Dendritic cell treated with granulocyte-macrophage colony-stimulating factor and Interleukin-4, amounts not matched to agents 40 ng/mL and 50 ng/mL, for 4 days (primary cell): ENCODE results near the gene IL1R2.

Source experiments
- H3K27ac Mint-ChIP-seq: one replicate; pipeline ENCODE4 v1.8.0; 2022; ENCODE audit warnings: mild to moderate bottlenecking, mixed read lengths
- H3K27me3 Mint-ChIP-seq: one replicate; pipeline ENCODE4 v1.8.0; 2022; ENCODE audit warnings: mild to moderate bottlenecking, mixed read lengths
- H3K36me3 Mint-ChIP-seq: one replicate; pipeline ENCODE4 v1.8.0; 2022; ENCODE audit warnings: low read depth, mixed read lengths
- H3K4me1 Mint-ChIP-seq: one replicate; pipeline ENCODE4 v1.8.0; 2022; ENCODE audit warnings: low read depth, mixed read lengths
- H3K4me3 Mint-ChIP-seq: one replicate; pipeline ENCODE4 v1.8.0; 2022; ENCODE audit warnings: mild to moderate bottlenecking, moderate library complexity, mixed read lengths
- H3K9me3 Mint-ChIP-seq: one replicate; pipeline ENCODE4 v1.8.0; 2022; ENCODE audit warnings: mixed read lengths
- intact Hi-C: fragments of 100-400 bp; cut with micrococcal nuclease; formaldehyde crosslinking; loops from one replicate; pipeline ENCODE4 v1.15.0; 2022

The IL1R2 gene

GRCh38 chr2:102050854-102051391 lies 59.2 kb downstream of the IL1R2 start:
- intact Hi-C loops: no loop called here
- Mint-ChIP-seq H3K4me1 (peaks cover 84% of the 10 kb centered on the region), H3K36me3 (no peaks in the 10 kb centered on the region), H3K27ac (peak overlapping the region; percentile 89), H3K4me3 (no peak overlapping the region), H3K27me3 (no peaks in the 10 kb centered on the region), H3K9me3 (no peaks in the 10 kb centered on the region)

GRCh38 chr2:102051692-102052277 lies 60.0 kb downstream of the IL1R2 start:
- H3K27me3 Mint-ChIP-seq: no peaks in the 10 kb centered on the region
- peaks cover 82% of the 10 kb centered on the region for H3K4me1 Mint-ChIP-seq
- H3K4me3 Mint-ChIP-seq: no peak overlapping the region
- peak overlapping the region; percentile 89 for H3K27ac Mint-ChIP-seq
- no peaks in the 10 kb centered on the region for H3K36me3 Mint-ChIP-seq
- no peaks in the 10 kb centered on the region for H3K9me3 Mint-ChIP-seq
- intact Hi-C loops: no loop called here

- H3K27me3 Mint-ChIP-seq: no peaks in the 10 kb centered on the region
- H3K9me3 Mint-ChIP-seq: no peaks in the 10 kb centered on the region
- H3K4me3 Mint-ChIP-seq: no peak overlapping the region
- peak overlapping the region; percentile 89 for H3K27ac Mint-ChIP-seq
- H3K36me3 Mint-ChIP-seq: no peaks in the 10 kb centered on the region
- intact Hi-C loops: no loop called here
- peaks cover 85% of the 10 kb centered on the region for H3K4me1 Mint-ChIP-seq
Measured at GRCh38 chr2:102052365-102052764, 60.6 kb downstream of the IL1R2 start.

GRCh38 chr2:102053096-102053495 lies 61.3 kb downstream of the IL1R2 start:
- peaks cover 92% of the 10 kb centered on the region for H3K4me1 Mint-ChIP-seq
- intact Hi-C loops: no loop called here
- H3K9me3 Mint-ChIP-seq: no peaks in the 10 kb centered on the region
- H3K27ac Mint-ChIP-seq: peak overlapping the region; percentile 89
- no peaks in the 10 kb centered on the region for H3K27me3 Mint-ChIP-seq
- H3K4me3 Mint-ChIP-seq: peak overlapping the region; percentile 53
- H3K36me3 Mint-ChIP-seq: no peaks in the 10 kb centered on the region

- Mint-ChIP-seq H3K4me1 (peaks cover 92% of the 10 kb centered on the region), H3K27me3 (no peaks in the 10 kb centered on the region), H3K36me3 (no peaks in the 10 kb centered on the region), H3K9me3 (no peaks in the 10 kb centered on the region), H3K27ac (peak overlapping the region; percentile 89), H3K4me3 (no peak overlapping the region)
- intact Hi-C loops: no loop called here
Measured at GRCh38 chr2:102055346-102055990, 63.7 kb downstream of the IL1R2 start.

- intact Hi-C loops: no loop called here
- peak overlapping the region; percentile 89 for H3K27ac Mint-ChIP-seq
- no peaks in the 10 kb centered on the region for H3K9me3 Mint-ChIP-seq
- no peaks in the 10 kb centered on the region for H3K27me3 Mint-ChIP-seq
- no peak overlapping the region for H3K4me3 Mint-ChIP-seq
- no peaks in the 10 kb centered on the region for H3K36me3 Mint-ChIP-seq
- peaks cover 92% of the 10 kb centered on the region for H3K4me1 Mint-ChIP-seq
Measured at GRCh38 chr2:102056079-102056581, 64.4 kb downstream of the IL1R2 start.

GRCh38 chr2:102057502-102058292 lies 65.9 kb downstream of the IL1R2 start:
- intact Hi-C loops: no loop called here
- Mint-ChIP-seq H3K27me3 (no peaks in the 10 kb centered on the region), H3K4me1 (peaks cover 90% of the 10 kb centered on the region)

GRCh38 chr2:102058293-102058833 lies 66.6 kb downstream of the IL1R2 start:
- Mint-ChIP-seq H3K9me3 (no peaks in the 10 kb centered on the region), H3K27me3 (no peaks in the 10 kb centered on the region), H3K4me3 (no peak overlapping the region), H3K4me1 (peaks cover 90% of the 10 kb centered on the region), H3K36me3 (no peaks in the 10 kb centered on the region), H3K27ac (peak overlapping the region; percentile 89)
- intact Hi-C loops: no loop called here

More at GRCh38 chr2:102057502-102058292, 65.9 kb downstream of the IL1R2 start:
- Mint-ChIP-seq H3K36me3 (no peaks in the 10 kb centered on the region), H3K27ac (peak overlapping the region; percentile 89), H3K4me3 (no peak overlapping the region), H3K9me3 (no peaks in the 10 kb centered on the region)

GRCh38 chr2:102059151-102059550 lies 67.4 kb downstream of the IL1R2 start:
- Mint-ChIP-seq H3K27me3 (no peaks in the 10 kb centered on the region), H3K4me3 (no peak overlapping the region), H3K27ac (peak overlapping the region; percentile 98), H3K36me3 (no peaks in the 10 kb centered on the region), H3K4me1 (peaks cover 92% of the 10 kb centered on the region), H3K9me3 (no peaks in the 10 kb centered on the region)
- intact Hi-C loops: no loop called here

- Mint-ChIP-seq H3K27ac (peak overlapping the region; percentile 98), H3K9me3 (peaks cover under 1% of the 10 kb centered on the region), H3K27me3 (no peaks in the 10 kb centered on the region), H3K36me3 (peaks cover 4% of the 10 kb centered on the region), H3K4me1 (peaks cover 93% of the 10 kb centered on the region), H3K4me3 (no peak overlapping the region)
- intact Hi-C loops: loop anchor here (5.0 kb wide), 1 partner anchor 38 kb away; no protein-coding TSS in a partner anchor
Measured at GRCh38 chr2:102060047-102060446, 68.3 kb downstream of the IL1R2 start.

- peaks cover 8% of the 10 kb centered on the region for H3K9me3 Mint-ChIP-seq
- H3K36me3 Mint-ChIP-seq: peaks cover 12% of the 10 kb centered on the region
- intact Hi-C loops: loop anchor here (5.0 kb wide), 1 partner anchor 38 kb away; no protein-coding TSS in a partner anchor
- H3K4me1 Mint-ChIP-seq: peaks cover 94% of the 10 kb centered on the region
- H3K27me3 Mint-ChIP-seq: no peaks in the 10 kb centered on the region
- H3K4me3 Mint-ChIP-seq: no peak overlapping the region
- peak overlapping the region; percentile 98 for H3K27ac Mint-ChIP-seq
Measured at GRCh38 chr2:102060792-102061191, 69.0 kb downstream of the IL1R2 start.

GRCh38 chr2:102061286-102061699 lies 69.5 kb downstream of the IL1R2 start:
- no peaks in the 10 kb centered on the region for H3K27me3 Mint-ChIP-seq
- H3K9me3 Mint-ChIP-seq: peaks cover 13% of the 10 kb centered on the region
- no peak overlapping the region for H3K4me3 Mint-ChIP-seq
- H3K36me3 Mint-ChIP-seq: peaks cover 17% of the 10 kb centered on the region
- intact Hi-C loops: loop anchor here (5.0 kb wide), 1 partner anchor 39 kb away; no protein-coding TSS in a partner anchor
- peak overlapping the region; percentile 98 for H3K27ac Mint-ChIP-seq
- H3K4me1 Mint-ChIP-seq: peaks cover 98% of the 10 kb centered on the region

- H3K9me3 Mint-ChIP-seq: peaks cover 20% of the 10 kb centered on the region
- no peak overlapping the region for H3K4me3 Mint-ChIP-seq
- H3K36me3 Mint-ChIP-seq: peaks cover 25% of the 10 kb centered on the region
- intact Hi-C loops: loop anchor here (5.0 kb wide), 1 partner anchor 40 kb away; no protein-coding TSS in a partner anchor
- peak overlapping the region; percentile 98 for H3K27ac Mint-ChIP-seq
- no peaks in the 10 kb centered on the region for H3K27me3 Mint-ChIP-seq
- peaks cover 96% of the 10 kb centered on the region for H3K4me1 Mint-ChIP-seq
Measured at GRCh38 chr2:102061962-102062795, 70.4 kb downstream of the IL1R2 start.
